GM18861 (cell line): Measurements from ENCODE around the gene MAML3.

Experiments used
- ATAC-seq: cut with Tn5 transposase; IDR thresholded peaks from one replicate; pipeline ENCODE4 v1.9.1; 2021; ENCODE audit not compliant: unreplicated experiment

The MAML3 gene

DNA sequence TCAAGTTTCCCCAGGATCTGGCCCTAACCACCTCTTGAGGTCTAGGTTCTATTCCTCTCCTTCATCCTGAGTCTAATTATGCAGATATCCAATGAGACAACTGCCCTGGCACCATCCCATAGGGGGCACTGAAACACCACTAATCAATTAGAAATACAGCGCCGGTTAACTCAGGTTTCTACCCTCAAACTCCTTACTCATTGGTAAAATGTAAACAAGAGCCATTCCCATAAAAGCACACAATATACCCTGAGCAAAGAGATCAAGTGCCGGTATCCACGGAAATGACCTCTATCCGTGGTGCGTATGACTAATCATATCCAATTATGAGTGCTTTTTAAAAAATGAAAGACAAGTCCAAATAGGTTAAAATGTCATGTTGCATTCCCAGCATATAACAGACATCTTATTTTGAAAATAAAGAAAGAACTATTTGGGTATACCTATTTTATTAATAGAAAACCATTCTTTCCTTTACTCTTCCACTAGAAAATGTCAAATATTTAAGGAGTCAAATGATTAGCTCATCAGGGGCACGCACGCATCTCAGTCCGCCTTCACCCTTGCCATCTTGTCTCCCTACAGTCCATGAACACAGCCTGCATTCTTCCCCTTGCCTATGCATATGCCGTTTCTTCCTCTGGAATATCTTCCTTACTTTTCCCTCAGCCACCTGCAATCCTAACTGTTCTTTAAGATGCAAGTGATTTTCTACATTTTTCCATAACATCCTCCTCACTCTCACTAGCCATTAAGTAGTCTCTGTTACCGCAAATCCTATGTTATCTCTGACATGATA, 141.1 kb downstream of the MAML3 start:
- peak; percentile 48 for ATAC-seq

DNA sequence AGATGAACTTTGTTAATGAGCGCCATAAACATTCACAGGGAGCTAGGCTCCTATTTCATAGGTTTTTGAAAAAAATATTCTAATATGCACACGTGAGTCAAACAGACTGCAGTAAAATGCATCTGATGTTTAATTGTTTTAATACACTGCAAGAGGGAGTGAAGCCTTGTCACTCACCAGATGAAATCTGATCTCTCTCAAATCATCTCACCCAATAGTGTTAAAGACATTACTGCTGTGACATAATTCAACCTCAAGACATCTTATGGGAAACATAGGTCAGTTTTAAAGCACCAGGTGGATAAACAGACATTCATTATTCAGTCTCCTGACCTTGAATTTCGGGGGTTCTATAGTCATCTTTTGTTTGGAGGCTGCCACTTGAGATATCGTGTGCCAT, 148.3 kb downstream of the MAML3 start:
- ATAC-seq: no peak

GRCh38 chr4:140004922-140005627, 148.9 kb downstream of the MAML3 start:
- no peak for ATAC-seq

- ATAC-seq: no peak
Measured at GRCh38 chr4:140004549-140004895, 149.5 kb downstream of the MAML3 start.

- ATAC-seq: no peak
Measured at GRCh38 chr4:140003876-140004548, 150.0 kb downstream of the MAML3 start.

GRCh38 chr4:140000232-140000631, 153.8 kb downstream of the MAML3 start:
- no peak for ATAC-seq

DNA sequence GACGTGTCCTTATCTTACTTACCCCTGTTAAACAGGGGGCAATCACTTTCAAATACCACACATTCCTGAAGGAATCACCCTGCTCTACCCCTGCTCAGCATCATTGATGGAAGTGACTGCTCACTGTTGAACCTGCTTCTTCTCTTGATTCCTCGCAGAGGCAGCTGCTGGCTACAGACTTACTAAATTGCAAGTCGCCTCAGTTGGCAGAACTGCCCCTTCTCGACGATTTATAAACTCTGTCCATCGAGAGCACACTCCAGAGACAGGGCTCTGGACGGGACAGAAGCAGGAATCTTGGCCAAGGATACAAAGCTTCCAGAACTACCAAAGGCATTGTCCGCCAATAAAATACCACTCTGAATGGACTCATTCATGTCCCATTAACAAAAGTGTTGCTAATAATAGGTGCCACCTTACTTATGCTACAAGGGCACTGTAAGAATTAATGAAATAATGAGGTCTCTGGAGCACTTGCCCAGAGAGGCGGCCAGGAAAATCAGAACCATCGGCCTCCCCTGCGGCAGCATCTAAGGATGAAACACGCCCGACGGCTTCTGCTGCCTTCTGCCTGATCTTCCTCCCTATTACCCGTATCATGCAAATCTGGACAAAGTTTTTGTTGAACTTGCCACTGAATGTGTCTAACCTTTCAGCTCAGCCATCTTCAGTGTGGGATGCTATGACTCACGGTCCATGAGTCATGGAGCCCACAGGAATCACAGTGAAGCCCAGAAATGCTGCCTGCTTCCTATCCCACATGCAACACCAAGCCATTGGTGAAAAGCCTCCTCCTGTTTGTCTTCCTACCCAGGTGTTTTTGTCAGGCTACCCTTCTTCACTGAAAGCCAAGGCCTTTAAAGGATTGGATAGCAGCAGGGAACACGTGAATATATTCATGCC, 164.9 kb downstream of the MAML3 start:
- ATAC-seq: no peak

- no peak for ATAC-seq
Measured at GRCh38 chr4:139987502-139987850, 166.5 kb downstream of the MAML3 start.

DNA sequence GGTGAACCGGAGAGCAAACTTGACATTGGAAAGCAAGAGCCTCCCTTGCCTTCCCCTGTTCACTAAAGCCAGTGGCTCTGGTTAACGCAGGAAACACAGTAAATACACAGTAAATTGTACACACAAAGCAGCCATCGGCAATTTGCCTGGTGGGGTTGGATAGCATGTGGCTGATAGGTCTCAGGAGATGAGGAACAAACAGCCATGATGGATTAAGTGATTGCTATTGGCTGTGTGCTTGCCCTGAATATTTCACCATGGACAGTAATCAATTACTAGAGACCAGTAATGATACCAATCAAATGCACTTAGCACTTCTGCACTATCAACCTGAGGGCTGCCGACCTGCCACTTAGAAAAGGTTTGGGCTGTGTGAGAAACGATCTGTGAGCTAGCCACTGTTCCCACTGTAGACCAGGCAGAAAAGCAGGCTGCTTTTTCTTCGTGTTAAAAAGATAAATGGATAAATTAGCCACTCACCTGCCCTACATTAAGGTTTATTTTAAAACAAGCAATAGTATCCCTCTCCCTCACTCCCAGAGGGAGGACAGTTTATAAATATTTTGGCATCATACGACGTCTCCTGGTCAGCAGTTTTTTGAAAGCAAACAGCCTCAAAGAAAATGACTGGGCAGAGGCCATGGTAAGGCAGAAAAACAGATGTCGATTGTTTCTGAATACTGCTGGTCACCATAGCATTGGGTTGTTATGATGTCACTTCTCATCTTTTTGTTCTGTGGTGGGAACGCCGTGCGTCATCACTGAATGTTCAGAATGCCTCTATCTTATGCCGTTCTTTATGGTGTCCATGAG, 167.1 kb downstream of the MAML3 start:
- no peak for ATAC-seq

DNA sequence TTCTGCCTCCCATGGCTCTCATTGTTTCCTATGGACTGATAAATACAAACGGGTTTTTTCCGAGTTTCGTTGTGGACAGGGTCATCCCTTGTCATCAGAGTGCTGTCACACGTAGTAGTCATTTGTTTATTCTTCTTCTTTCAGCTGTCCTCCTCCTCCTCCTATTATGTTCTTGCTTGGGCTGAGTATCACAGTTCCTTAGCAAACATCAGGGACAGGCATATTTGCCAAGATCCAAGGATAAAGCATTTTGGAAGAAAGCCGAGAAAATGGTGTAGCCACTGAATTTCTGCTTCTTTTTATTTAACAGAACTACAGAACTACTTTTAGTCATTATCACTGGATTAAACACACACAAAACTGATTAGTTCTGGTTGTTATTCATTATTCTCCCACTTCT, 167.9 kb downstream of the MAML3 start:
- ATAC-seq: no peak

DNA sequence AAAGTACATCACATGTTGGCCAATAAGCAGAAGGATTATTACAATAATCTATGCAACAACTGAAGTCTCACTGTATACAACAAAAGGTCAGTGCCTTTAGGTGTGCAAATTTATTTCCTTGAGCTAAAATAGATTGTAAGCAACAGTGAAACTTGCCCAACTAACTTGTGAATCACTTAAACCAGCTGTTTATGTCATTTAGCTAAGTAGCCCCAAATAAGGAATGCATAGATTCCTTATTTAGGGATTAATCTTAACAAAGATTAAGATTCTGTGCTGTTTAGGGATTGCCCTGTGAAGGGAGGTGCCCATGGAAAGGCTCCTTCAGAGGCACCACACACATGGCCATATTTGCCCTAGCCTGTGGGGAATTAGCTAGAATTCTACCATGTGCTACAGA, 168.6 kb downstream of the MAML3 start:
- ATAC-seq: no peak

DNA sequence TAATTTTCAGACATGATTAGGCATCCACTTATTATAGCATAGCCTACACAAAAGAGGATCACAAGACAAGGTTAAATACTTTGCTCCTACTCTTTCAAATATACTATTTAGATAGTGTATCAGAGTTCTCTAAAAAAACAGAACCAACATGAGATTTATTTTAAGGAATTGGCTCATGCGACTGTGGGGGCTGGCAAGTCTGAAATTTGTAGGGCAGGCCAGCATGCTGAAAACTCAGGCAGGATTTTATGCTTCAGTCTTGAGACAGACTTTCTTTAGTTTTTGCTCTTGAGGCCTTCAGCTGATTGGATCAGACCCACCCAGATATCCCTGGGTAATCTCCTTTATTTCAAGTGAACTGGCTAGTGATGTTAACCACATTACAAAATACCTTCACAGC, 169.5 kb downstream of the MAML3 start:
- no peak for ATAC-seq

DNA sequence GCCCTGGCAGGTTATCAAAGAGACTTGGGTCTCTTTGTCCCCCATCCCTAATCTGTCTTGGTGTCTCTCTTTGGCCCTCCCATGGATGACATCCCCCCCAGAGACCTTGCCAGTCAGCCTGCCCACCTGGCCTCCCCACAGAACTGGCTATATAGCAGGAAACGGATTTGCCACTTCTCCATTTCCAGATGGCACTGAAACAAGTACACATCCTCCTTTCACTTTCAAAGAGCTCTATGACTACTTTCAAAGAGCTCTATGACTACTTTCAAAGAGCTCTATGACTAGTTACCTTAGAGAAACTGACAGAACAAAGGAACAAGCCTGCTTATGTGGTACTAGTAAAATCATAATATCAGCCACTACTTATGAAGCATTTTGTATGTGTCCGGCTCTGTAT, 175.3 kb downstream of the MAML3 start:
- ATAC-seq: peak; percentile 99

GRCh38 chr4:139977838-139978609, 176.0 kb downstream of the MAML3 start:
- ATAC-seq: peak; percentile 34

DNA sequence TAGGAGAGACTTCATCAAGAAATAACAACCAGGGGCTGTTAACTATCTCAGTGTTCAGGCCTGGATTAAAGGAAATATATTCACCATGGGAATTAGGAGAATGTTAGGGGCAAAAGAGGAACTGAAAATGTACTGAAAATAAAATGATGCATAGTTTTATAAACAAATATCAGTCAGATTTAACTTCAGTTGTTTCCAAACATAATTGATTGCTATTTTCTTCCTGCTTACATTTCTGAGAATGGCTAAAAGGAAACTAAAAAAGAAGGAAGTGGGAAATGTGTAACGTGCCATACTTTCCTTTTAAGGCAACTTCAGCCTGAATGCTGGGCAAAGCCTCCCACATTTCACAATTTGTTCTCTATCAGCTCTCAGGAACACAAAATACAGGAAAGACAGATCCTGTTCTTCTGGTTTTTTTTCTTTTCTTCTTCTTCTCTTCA, 178.1 kb downstream of the MAML3 start:
- no peak for ATAC-seq

GRCh38 chr4:139973616-139974015, 180.4 kb downstream of the MAML3 start:
- no peak for ATAC-seq

GRCh38 chr4:139973015-139973414, 181.0 kb downstream of the MAML3 start:
- ATAC-seq: no peak

GRCh38 chr4:139972305-139972704, 181.7 kb downstream of the MAML3 start:
- no peak for ATAC-seq

- no peak for ATAC-seq
Measured at GRCh38 chr4:139971111-139971510, 182.9 kb downstream of the MAML3 start.
